Activated B cell treated with CpG ODN at 0.5 μM for 24 hours (primary cell): ENCODE data around the gene ABCA13. TPM values are rescaled to one million over a fixed set of nuclear protein-coding genes. Genes with fewer than 3 reads are reported as not detected.

Source experiments
- ATAC-seq: fragments of 200-7000 bp; cut with Tn5 transposase; one replicate; pipeline ENCODE4 v1.10.0; 2021; ENCODE audit warnings: low read depth, mild to moderate bottlenecking, moderate library complexity
- CTCF ChIA-PET: fragments of 350-600 bp; sonication (Branson Sonifier 250); formaldehyde crosslinking; loops from one replicate; lab custom pipeline; 2021; ENCODE audit warnings: antibody characterized with exemption; lab: Charles Lee
- POLR2A ChIA-PET: fragments of 350-600 bp; sonication (Branson Sonifier 250); formaldehyde crosslinking; loops from one replicate; lab custom pipeline; 2021; ENCODE audit warnings: antibody characterized with exemption; lab: Charles Lee
- DNase-seq: peaks from one replicate; pipeline ENCODE4 v3.0.0; 2022
- H3K27ac Mint-ChIP-seq: one replicate; pipeline ENCODE4 v1.8.0; 2020; ENCODE audit warnings: mixed read lengths
- H3K27me3 Mint-ChIP-seq: one replicate; pipeline ENCODE4 v1.8.0; 2021; ENCODE audit warnings: mixed read lengths
- H3K36me3 Mint-ChIP-seq: one replicate; pipeline ENCODE4 v1.8.0; 2021; ENCODE audit warnings: low read depth, mixed read lengths
- H3K4me1 Mint-ChIP-seq: one replicate; pipeline ENCODE4 v1.8.0; 2021; ENCODE audit warnings: mixed read lengths
- H3K4me3 Mint-ChIP-seq: one replicate; pipeline ENCODE4 v1.8.0; 2020; ENCODE audit warnings: mild to moderate bottlenecking, mixed read lengths
- H3K9me3 Mint-ChIP-seq: one replicate; pipeline ENCODE4 v1.8.0; 2020; ENCODE audit warnings: mixed read lengths
- CTCF ChIP-seq: fragments of 200-600 bp; IDR thresholded peaks from one replicate; pipeline ENCODE4 v1.8.0; 2022; ENCODE audit warnings: antibody characterized with exemption, mild to moderate bottlenecking
- intact Hi-C: fragments of 100-400 bp; cut with micrococcal nuclease; formaldehyde crosslinking; loops from one replicate; pipeline ENCODE4 v1.15.1; 2024
- total RNA-seq: library from RNA; stranded (reverse); gene quantifications from 2 replicates; pipeline ENCODE4 v1.2.3, GENCODE V29; 2022

The ABCA13 gene
- total RNA-seq, 1 donor from 2014 or later: not detected

GRCh38 chr7:48309720-48310119 lies 138.5 kb downstream of the ABCA13 start:
- intact Hi-C loops: no loop called here
- DNase-seq (no peak), ATAC-seq (no peak)
- POLR2A ChIA-PET: no interaction called here
- TF ChIP-seq CTCF: no peak
- no peaks in the 10 kb centered on the region for H3K4me1 Mint-ChIP-seq
- no peaks in the 10 kb centered on the region for H3K9me3 Mint-ChIP-seq
- H3K27me3 Mint-ChIP-seq: no peaks in the 10 kb centered on the region
- no peak overlapping the region for H3K4me3 Mint-ChIP-seq
- H3K36me3 Mint-ChIP-seq: no peaks in the 10 kb centered on the region
- CTCF ChIA-PET: no interaction called here
- H3K27ac Mint-ChIP-seq: no peak overlapping the region

- H3K4me3 Mint-ChIP-seq: no peak overlapping the region
- POLR2A ChIA-PET: no interaction called here
- no peaks in the 10 kb centered on the region for H3K27me3 Mint-ChIP-seq
- no peak overlapping the region for H3K27ac Mint-ChIP-seq
- intact Hi-C loops: no loop called here
- no peaks in the 10 kb centered on the region for H3K36me3 Mint-ChIP-seq
- no peak for TF ChIP-seq CTCF
- ATAC-seq (no peak), DNase-seq (no peak)
- H3K9me3 Mint-ChIP-seq: no peaks in the 10 kb centered on the region
- H3K4me1 Mint-ChIP-seq: no peaks in the 10 kb centered on the region
- CTCF ChIA-PET: no interaction called here
Observed at GRCh38 chr7:48311464-48312100, 140.3 kb downstream of the ABCA13 start.

GRCh38 chr7:48312151-48312550 lies 140.9 kb downstream of the ABCA13 start:
- Mint-ChIP-seq H3K27me3 (no peaks in the 10 kb centered on the region), H3K4me1 (no peaks in the 10 kb centered on the region), H3K4me3 (no peak overlapping the region), H3K27ac (no peak overlapping the region), H3K36me3 (no peaks in the 10 kb centered on the region), H3K9me3 (no peaks in the 10 kb centered on the region)
- ChIA-PET CTCF (no interaction called here), POLR2A (no interaction called here)
- no peak for TF ChIP-seq CTCF
- no peak for DNase-seq
- no peak for ATAC-seq
- intact Hi-C loops: no loop called here

GRCh38 chr7:48316768-48317167 lies 145.5 kb downstream of the ABCA13 start:
- Mint-ChIP-seq H3K4me1 (no peaks in the 10 kb centered on the region), H3K9me3 (no peaks in the 10 kb centered on the region), H3K36me3 (no peaks in the 10 kb centered on the region), H3K27me3 (no peaks in the 10 kb centered on the region), H3K27ac (no peak overlapping the region), H3K4me3 (no peak overlapping the region)
- ATAC-seq (no peak), DNase-seq (no peak)
- POLR2A ChIA-PET: no interaction called here
- no peak for TF ChIP-seq CTCF
- CTCF ChIA-PET: no interaction called here
- intact Hi-C loops: no loop called here

GRCh38 chr7:48317360-48317759 lies 146.1 kb downstream of the ABCA13 start:
- no peaks in the 10 kb centered on the region for H3K4me1 Mint-ChIP-seq
- DNase-seq (no peak), ATAC-seq (no peak)
- ChIA-PET POLR2A (no interaction called here), CTCF (no interaction called here)
- TF ChIP-seq CTCF: no peak
- H3K36me3 Mint-ChIP-seq: no peaks in the 10 kb centered on the region
- intact Hi-C loops: no loop called here
- H3K9me3 Mint-ChIP-seq: no peaks in the 10 kb centered on the region
- no peak overlapping the region for H3K4me3 Mint-ChIP-seq
- no peak overlapping the region for H3K27ac Mint-ChIP-seq
- no peaks in the 10 kb centered on the region for H3K27me3 Mint-ChIP-seq
